Breast epithelium (tissue), 4 donors: Measurements from ENCODE around the gene ACOX3. TPM values are rescaled to one million over a fixed set of nuclear protein-coding genes. Genes with fewer than 3 reads are reported as not detected.

Source experiments
- DNase-seq, 2 donors: peaks; one replicate each; pipeline ENCODE4 v3.0.0-alpha.2; 2019; ENCODE audit warnings: low spot score in 2 of 2
- H3K27ac ChIP-seq, 2 donors: fragments of 200-600 bp; sonication (generic) in 1 of 2; one replicate each; pipeline ENCODE4 v1.5.1; 2016 to 2019; ENCODE audit warnings: mild to moderate bottlenecking in 1 of 2
- H3K27me3 ChIP-seq, 2 donors: fragments of 200-600 bp; sonication (generic) in 1 of 2; one replicate each; pipeline versions ENCODE4 v1.5.1 to v1.6.0; 2017 to 2019; ENCODE audit warnings: control low read depth in 1 of 2, mild to moderate bottlenecking in 1 of 2
- H3K36me3 ChIP-seq: fragments of 200-600 bp; one replicate; pipeline ENCODE4 v1.5.1; 2019
- H3K4me1 ChIP-seq, 2 donors: fragments of 200-600 bp; sonication (generic); one replicate each; pipeline ENCODE4 v1.5.1; 2016 to 2019; ENCODE audit warnings: control low read depth in 1 of 2
- H3K4me3 ChIP-seq, 3 donors: fragments of 200-600 bp; sonication (generic); 1 replicate in 2 of 3; 2 replicates in 1 of 3; pipeline ENCODE4 v1.5.1; 2016 to 2019; ENCODE audit warnings: mild to moderate bottlenecking in 3 of 3, moderate library complexity in 2 of 3
- H3K9me3 ChIP-seq, 2 donors: fragments of 200-600 bp; sonication (generic) in 1 of 2; one replicate each; pipeline ENCODE4 v1.5.1; 2016 to 2019; ENCODE audit warnings: control low read depth in 1 of 2
- CTCF ChIP-seq, 3 donors: fragments of 450-650 bp; IDR thresholded peaks; one replicate each; pipeline ENCODE4 v1.5.1; 2016 to 2017; ENCODE audit warnings: antibody characterized with exemption in 3 of 3, mild to moderate bottlenecking in 3 of 3, moderate library complexity in 3 of 3
- POLR2A ChIP-seq: fragments of 450-650 bp; IDR thresholded peaks from one replicate; pipeline ENCODE4 v1.6.1; 2016; ENCODE audit warnings: antibody characterized with exemption, mild to moderate bottlenecking, moderate library complexity
- POLR2AphosphoS5 ChIP-seq, 3 donors: sonication (generic); formaldehyde crosslinking; IDR thresholded peaks; one replicate each; pipeline ENCODE4 v1.6.1; 2017; ENCODE audit warnings: antibody characterized with exemption in 3 of 3
- intact Hi-C: fragments of 100-400 bp; cut with DNase I; formaldehyde crosslinking; loops from one replicate; pipeline ENCODE4 v1.15.1; 2023; ENCODE audit warnings: low total_unique reads
- total RNA-seq, 3 donors: library from RNA; depleted of rRNA; stranded (reverse); fragments of >200 nt; gene quantifications; one replicate each; pipeline ENCODE4 v1.1.0, GENCODE V29; 2016

Gene ACOX3
- total RNA-seq, 3 donors from 2014 or later, result 24.0 to 69.4 (median 47.9) TPM

GRCh38 chr4:8381814-8382581 is 58.5 kb downstream of the ACOX3 start:
- Histone ChIP-seq H3K27me3 (no peaks in the 10 kb centered on the region), H3K27ac (no peak overlapping the region), H3K4me1 (no peaks in the 10 kb centered on the region), H3K4me3 (no peak overlapping the region), H3K9me3 (no peaks in the 10 kb centered on the region), H3K36me3 (peaks cover 4% of the 10 kb centered on the region)
- intact Hi-C loops, result no loop called here
- TF ChIP-seq CTCF (IDR thresholded peaks at IDR 0.05) (no peak), POLR2AphosphoS5 (IDR thresholded peaks at IDR 0.05) (no peak), POLR2A (no peak)
- DNase-seq, result no peak

GRCh38 chr4:8380511-8381415 is 59.8 kb downstream of the ACOX3 start:
- Histone ChIP-seq H3K36me3 (no peaks in the 10 kb centered on the region), H3K4me3 (no peak overlapping the region), H3K27ac (no peak overlapping the region), H3K4me1 (no peaks in the 10 kb centered on the region), H3K9me3 (no peaks in the 10 kb centered on the region), H3K27me3 (no peaks in the 10 kb centered on the region)
- DNase-seq, result no peak
- intact Hi-C loops, result no loop called here
- TF ChIP-seq POLR2AphosphoS5 (IDR thresholded peaks at IDR 0.05), result no peak
- TF ChIP-seq POLR2A, result no peak
- no peak for TF ChIP-seq CTCF (IDR thresholded peaks at IDR 0.05)

GRCh38 chr4:8379771-8380170 is 60.8 kb downstream of the ACOX3 start:
- no peak for DNase-seq
- intact Hi-C loops, result no loop called here
- TF ChIP-seq POLR2A (no peak), CTCF (IDR thresholded peaks at IDR 0.05) (no peak), POLR2AphosphoS5 (IDR thresholded peaks at IDR 0.05) (no peak)
- Histone ChIP-seq H3K4me3 (no peak overlapping the region), H3K9me3 (no peaks in the 10 kb centered on the region), H3K27ac (no peak overlapping the region), H3K27me3 (no peaks in the 10 kb centered on the region), H3K4me1 (no peaks in the 10 kb centered on the region), H3K36me3 (no peaks in the 10 kb centered on the region)

GRCh38 chr4:8379281-8379680 is 61.2 kb downstream of the ACOX3 start:
- H3K27me3 ChIP-seq, result no peaks in the 10 kb centered on the region
- no peak for DNase-seq
- intact Hi-C loops, result no loop called here

More at GRCh38 chr4:8379281-8379680, 61.2 kb downstream of the ACOX3 start:
- no peak overlapping the region for H3K27ac ChIP-seq
- H3K4me1 ChIP-seq, result no peaks in the 10 kb centered on the region
- no peak overlapping the region for H3K4me3 ChIP-seq
- H3K9me3 ChIP-seq, result no peaks in the 10 kb centered on the region
- no peak for TF ChIP-seq CTCF (IDR thresholded peaks at IDR 0.05)
- TF ChIP-seq POLR2A, result no peak
- TF ChIP-seq POLR2AphosphoS5 (IDR thresholded peaks at IDR 0.05), result no peak
- H3K36me3 ChIP-seq, result no peaks in the 10 kb centered on the region
